Tongue (tissue), 2 donors: ENCODE data around the gene RHOG. TPM values are rescaled to one million over a fixed set of nuclear protein-coding genes. Genes with fewer than 3 reads are reported as not detected.
"Not testable (repeated sequence)": the region's sequence is repeated elsewhere in the genome, so short reads cannot be mapped to it uniquely, and the experiment has no call there.

Experiments
- DNase-seq: peaks from one replicate; pipeline ENCODE4 v3.0.0-alpha.2; 2015
- total RNA-seq: library from RNA; depleted of rRNA; stranded (reverse); fragments of >200 nt; gene quantifications from one replicate; pipeline ENCODE4 v1.2.3, GENCODE V29; 2014

Gene RHOG
- 17.2 TPM for total RNA-seq

DNA sequence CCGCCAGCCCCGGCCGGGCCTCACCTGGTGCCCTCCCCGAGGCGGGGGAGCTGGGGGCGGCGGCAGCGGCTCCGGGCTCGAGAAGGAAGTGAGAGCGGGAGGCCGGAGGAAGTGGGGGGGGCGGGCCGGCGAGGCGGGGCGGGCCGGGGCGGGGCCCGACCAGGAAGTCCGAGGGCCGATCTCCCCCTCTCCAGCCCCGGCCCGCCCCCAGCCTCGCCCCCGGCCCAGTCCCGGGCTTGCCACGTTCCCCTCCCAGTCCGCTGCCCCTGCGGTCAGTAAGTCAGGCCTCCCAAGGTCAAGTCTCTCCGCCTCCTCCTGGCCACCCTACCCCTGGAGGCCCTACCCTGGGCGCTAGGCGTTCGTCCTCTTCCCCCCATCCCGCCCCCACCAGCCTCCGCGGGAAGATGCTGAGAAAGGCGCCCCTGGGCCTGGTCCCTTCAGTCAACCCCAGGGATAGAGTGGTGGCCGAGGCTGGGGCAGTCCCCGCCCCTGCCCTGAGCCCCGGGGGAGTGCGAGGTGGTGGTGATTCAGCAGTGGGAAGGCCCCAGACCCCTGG, at the start of gene RHOG:
Gene RHOG, minus strand, starts transcription at position 90 of the 556 bp plus-strand sequence. CDS start 12,821 bp downstream, outside the sequence.
- peak; percentile 85 for DNase-seq

DNA sequence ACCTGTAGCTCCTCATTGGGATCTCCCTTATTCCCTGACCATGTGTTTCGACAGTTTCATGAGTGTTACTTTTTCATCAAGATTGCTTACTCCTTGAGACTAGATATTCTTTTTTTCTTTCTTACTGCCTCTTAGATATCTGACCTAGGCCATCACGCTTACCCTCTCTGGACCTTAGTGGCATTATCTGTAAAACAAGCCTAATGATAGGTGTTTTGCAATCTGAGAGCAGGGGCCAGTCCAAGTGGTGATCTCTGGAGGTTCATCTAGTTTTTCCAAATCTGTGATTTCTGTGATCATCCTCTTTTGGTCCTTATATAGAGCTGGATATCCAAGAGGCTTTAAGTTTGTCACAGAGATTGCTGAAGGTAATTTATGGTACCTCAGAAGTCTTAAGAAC, 49.3 kb upstream of the RHOG start:
- DNase-seq = no peak

DNA sequence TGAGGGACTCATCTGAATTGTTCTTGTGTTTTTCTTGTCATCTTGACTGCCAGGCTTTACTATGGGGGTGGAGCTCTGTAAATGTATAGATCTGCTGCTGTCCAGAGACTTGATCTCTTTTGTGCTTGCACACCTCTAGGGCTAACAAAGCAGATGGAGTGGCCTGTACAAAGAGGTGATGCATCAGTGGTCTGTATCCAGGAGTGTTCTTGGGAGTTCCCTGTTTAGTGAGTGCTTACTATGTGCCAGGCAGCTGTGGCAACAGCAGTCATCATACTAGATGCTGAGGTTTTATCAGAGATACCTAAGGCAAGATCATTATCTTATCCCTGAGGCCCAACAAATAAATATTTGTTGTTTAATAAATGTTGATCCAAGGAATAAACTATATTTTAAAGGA, 48.1 kb upstream of the RHOG start:
- no peak for DNase-seq

DNA sequence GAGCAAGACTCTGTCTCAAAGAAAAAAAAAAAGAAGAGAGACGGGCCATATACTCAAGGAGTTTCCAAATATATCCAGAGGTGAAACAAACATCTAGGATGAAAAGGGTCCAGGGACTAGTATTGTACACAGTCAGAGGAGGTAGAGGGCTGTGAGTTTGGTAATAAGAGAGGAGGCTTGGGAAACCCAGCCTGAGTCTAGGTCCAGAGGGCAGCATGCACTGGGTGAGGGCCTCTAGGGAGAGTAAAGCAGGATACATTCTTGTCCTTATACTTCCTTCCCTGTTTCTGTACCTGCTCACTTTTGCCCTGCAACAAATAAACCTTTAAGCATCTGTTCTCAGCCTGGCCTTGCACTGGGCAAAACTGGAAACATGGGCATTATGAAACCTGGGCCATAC, 46.2 kb upstream of the RHOG start:
- DNase-seq = no peak

DNA sequence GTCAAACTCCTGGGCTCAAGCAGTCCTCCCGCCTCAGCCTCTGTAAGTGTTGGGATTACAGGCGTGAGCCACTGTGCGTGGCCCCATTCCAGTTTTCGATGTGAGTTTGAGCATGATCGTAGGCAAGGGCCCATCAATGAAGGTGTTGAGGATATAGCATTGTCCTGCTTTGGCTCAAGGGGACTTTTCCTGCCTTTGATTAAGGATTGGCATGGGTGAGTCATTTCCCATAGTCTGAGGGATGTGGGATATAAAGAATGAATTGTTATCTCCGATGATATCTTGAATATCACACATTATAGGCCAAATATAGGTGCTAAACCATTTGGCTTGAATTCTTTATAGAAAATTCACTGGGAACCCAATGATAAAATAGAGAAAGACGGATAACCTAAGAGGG, 45.1 kb upstream of the RHOG start:
- DNase-seq = no peak

DNA sequence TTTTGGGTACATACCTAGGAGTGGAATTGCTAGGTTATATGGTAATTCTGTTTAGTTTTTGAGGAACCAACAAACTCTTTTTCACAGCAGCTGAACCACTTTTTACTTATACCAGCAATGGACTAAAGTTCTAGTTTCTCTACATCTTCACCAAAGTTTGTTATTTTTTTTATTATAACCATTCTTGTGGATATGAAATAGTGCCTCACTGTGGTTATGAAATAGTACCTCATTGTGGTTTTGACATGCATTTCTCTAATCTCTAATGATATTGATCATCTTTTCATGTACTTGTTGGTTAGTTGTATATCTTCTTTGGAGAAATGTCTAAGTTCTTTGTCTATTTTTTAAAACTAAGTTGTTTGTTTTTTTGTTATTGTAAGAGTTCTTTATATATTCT, 41.9 kb upstream of the RHOG start:
- DNase-seq = no peak

DNA sequence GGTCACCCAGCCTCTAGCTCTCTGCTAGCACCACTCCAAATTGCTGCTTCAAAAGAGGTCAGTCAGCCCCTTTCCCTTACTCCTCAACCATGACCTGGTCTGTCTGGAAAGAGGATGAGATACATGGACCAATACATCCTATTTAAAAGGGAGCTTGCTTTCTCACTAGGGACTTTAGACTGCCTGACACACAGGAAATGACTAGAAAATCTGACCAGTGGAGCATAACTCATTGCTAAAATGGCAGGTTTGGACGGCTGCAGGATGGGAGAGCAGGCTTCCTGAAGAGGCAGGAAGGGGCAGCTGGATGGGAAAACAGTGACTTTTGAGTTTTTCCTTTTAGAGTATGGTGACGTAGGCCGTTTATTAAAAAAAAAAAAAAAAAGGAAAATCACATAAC, 40.0 kb upstream of the RHOG start:
- no peak for DNase-seq

DNA sequence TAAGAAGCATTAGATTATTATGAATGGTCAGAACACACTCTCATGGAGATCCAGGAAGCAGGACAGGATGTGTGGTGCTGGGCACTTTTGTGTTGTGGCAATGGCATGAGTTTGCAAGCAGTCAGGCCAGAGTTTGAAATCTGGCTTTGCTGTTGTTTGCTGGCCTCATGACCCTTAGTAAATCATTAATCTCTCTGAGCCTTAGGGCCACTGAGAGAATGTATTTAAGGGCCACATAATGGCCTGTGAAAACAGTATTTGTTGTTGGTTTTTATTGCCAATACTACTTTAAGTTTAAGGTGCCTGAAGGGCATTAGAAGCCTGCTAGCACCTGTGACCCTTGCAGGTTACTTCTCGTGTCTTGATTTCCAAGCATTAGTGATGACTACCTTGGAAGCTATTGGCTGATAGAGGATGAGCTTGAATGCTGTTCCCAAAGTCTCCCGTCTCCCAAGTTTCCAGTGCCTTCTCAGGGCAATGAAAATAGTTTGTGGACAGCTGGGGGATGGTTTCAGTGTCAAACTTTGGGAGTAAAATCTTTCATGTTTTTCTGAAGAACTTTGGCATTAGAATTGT, 39.3 kb upstream of the RHOG start:
- DNase-seq = no peak

DNA sequence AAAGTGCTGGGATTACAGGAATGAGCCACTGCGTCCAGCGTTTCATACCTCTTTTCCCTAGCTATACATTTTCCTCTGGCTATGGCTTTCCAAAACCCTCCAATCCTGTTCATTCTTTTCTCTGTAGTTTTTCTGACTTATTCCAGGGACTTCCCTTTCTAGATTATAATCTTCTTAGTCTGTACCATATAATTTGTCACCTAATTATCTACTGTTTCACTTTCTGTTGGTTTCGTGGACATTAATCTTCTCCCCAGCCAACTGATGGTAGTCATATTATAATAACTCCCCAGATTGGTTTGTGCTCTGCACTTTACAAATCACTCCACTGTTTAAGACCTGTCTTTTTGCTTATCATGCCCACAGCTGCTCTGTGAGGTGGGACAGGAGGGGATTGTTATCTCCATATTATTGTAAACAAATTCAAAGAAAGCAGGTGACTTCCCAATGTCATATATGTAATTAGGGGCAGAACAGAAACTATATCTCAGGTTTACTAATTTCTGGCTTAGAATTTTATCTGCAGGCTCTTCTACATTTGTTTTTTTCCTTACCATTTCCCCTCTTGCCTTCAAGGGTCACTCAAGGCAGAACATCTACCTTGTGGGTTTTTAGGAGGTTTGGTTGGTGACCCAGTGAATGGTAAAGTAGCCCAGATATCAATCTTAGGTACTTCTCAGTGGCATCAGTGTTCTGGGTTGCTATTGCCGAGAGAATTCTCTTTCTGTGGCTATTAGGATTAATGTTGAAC, 38.6 kb upstream of the RHOG start:
- no peak for DNase-seq

DNA sequence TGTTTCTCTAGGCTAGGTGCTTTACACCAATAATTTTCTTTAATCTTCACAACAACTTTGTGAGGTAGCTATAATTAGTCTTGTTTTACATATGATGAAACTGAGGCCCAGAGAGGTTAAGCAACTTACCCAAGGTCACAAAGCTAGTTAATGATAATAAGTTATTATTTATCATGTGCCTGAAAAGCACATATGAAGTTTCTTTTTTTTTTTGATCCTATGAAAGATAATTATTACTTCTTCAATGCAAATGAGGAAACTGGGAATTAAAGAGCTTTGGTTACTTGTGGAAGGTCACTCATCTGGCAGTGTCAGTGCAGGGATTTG, 37.5 kb upstream of the RHOG start:
- DNase-seq = no peak

DNA sequence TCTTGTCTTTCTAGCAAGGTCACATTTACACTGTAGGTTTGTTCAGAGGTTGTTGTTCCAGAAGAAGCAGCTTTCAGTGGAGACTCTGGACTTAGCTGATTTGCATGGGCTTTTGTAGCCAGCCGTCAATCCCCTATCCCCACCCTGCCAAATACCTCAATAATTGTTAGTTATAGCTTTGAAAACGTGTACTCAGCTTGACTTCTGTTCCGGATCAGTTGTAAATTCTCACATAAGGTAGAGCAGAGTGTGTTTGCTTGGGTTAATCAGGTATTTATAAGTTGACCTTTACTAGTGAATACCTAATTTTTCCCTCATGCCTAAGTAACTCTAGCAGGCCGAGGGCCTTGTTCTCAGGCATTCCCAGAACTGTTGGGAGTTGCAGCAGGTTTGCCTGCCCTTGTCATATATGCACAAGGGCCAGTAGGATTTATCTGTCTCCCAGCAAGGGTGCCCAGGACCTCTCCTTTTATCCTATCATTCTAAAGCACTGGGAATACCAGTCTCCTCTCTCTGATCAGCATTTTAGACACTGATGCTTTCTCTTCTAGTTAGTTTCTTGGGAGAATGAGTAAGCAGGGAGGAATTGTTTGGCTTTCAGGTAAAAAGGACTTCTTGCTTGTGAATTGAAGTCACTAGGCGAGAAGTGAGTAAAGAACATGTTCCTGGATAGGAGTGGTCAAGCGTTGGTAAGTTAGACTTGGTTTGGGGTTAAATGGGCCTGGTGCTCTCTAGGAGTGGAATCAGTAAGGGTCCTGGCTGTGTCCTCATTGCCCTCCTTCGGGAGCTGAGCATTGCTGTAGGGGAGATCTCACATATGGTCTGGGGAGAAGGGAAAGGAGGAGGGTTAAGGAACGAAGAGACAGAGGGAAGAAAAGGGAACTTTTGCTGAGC, 36.9 kb upstream of the RHOG start:
- no peak for DNase-seq

DNA sequence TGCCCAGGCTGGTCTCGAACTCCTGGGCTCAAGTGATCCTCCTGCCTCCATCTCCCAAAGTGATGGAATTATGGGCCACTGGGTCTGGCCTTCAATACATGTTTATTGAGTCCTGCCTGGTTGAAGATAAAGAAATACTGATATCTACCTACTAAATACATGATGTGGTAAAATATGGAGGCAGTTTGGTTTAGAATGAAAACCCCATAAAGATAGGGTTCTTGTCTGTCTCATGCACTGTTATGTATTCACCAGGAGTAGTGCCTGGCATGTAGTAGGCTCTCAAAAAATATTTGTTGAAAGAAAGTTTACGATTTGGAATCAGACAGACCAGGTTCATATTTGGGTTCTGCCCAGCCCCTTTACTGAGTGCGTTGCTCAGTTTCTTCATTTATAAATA, 35.9 kb upstream of the RHOG start:
- no peak for DNase-seq

DNA sequence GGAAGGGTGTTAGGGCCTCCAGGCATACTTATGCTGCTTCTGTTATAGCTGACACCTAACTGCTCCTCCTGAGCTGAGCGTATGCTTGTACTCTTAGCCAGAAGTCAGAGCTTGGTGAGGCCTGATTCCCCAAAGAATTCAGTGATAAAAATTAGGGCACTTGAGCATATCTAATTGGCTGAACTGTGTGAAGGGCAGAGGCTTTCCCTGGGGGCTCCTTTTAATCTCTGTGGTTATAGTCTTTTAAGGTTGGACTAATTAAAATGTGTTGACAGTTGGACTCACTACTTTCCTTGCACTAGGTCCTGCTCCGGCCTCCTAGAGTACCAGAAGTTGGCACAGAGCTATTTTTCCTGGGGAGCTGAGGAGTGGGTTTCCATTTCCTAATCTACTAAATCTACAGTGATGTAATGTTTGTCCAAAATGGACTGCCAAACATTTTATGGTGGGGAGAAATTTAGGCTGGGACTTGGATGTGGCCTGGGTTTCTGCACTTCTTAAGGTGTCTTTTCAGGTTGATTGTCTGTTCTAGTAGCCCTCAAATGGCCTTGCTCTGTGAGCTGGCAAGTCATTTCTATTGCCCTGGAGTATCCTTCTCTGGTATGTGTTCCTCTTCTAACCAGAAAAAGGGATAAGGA, 33.1 kb upstream of the RHOG start:
- no peak for DNase-seq

DNA sequence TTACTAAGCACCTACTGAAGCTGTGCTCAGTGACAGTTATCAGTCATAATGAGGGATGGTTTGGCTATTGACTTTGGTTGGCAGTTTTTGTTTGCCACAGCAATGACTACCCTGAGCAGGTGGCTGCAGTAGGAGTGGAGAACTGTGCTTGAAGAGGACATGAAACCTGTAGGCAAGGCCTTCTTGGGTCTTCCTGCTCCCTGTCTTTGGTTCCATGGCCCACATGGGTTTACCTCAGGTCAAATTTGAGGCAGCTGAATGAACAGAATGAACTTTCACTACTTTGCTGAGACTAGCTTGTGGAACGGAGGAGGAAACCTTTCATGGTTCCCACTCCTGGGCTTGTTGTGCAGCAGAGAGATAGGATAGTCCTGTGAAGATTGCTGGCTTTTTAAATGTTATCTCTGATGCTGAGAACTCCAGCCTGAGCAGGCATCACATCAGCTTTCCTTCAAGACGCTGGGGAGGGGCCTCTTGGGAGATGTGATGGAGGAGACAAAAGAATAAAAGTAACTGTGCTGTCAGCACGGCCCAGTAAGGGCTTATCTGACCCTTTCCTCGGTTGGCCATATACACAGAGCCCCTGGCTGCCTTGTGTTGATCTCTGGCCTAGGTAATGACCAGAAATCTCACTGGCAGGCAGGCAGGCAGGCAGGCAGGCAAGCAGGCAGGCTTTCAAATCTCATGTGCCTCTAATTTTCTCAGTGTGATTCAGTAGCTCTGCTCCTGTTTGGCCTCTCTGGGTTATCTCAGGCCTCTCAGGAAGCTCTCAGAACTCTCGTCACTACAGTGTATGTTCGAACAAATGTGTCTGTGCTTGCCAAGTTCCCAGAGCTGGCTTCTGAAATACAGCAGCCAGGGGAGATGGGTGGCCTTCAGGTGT, 26.7 kb upstream of the RHOG start:
- peak; percentile 43 for DNase-seq

DNA sequence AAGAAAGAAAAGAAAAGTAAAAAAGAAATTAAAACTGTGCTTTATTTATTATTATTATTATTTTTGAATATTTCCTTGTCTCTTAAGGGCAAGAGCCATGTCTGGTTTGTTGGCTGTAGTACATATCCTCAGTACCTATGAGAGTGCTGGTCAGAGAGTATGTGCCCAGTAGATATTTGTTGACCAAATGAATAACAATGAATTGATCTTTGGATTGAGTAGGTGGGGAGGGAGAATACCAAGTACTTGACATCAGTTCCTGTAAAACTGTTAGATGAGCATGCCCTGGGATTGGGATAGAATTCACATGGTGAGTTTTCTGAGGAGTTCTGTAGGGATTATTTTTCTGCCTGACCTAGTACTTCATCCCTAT, 26.1 kb upstream of the RHOG start:
- DNase-seq = no peak

DNA sequence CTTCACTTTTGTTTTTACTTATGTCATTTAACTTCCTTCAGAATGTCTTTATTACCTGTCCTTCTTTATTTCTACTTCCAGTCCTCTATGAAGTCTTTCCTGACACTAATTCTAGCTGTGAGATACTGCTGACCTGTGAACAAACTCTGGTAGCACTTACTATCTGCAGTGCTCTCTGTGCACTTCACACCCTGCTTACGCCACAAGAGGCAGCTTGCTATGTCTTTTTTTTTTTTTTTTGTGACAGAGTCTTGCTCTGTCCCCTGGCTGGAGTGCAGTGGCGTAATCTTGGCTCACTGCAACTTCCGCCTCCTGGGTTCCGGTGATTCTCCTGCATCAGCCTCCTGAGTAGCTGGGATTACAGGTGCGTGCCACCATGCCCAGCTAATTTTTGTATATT, 25.4 kb upstream of the RHOG start:
- DNase-seq = no peak

DNA sequence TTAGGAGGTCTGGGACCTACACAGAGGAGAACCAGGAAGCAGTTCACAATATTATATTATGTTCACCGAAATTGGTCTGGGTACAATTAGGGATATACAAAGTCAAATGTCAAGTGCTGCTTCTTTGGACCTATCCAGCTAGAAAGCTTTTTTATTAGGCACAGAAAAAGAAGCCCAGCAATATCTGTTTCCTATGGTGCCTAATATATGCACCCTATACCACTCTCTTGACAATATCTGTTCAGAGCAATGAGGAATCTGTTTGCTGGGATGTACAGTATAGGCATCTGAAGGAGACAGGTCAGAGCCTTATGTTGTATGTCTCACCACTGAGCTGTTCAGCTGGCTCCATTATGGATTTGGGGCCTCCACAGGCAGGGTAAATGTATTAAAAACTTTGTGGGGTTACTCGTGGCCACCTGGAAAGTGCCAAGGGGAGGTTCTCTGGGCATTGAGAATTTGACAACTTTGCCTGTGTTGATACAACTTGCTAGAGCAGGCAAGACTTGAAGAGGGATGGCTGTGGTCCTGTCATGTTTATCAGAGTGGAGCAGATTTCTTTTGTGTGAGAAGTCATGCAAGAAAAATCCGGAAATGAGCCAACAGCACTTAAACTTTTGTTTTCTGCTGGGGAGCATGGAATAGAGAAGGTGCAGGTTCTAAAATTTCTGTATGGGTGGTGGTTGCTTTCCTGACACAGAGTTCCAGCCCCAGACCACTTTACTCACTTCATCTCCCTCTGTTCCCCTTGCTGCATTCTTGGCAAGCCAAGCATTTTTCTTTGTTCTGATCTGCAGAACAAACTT, 24.8 kb upstream of the RHOG start:
- peak; percentile 33 for DNase-seq

DNA sequence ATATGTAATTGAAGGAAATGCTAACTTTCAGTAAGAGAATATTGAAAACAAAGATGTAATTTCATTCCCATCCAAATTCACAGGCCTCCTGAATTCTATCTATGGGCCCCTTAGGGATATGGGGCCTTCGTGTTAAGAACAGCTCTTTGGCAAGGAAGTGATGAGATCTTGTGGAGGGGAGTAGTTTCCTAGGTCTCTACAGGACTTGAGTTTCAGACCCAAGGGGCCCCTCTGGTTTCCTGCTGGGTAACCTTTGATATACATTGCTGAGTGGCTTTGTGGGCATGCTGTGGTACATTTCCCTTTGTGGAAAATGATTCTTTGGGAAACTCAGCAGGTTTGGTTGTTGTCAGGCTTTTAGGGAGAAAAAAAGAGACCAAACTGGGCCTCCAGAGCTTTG, 20.9 kb upstream of the RHOG start:
- DNase-seq = no peak

DNA sequence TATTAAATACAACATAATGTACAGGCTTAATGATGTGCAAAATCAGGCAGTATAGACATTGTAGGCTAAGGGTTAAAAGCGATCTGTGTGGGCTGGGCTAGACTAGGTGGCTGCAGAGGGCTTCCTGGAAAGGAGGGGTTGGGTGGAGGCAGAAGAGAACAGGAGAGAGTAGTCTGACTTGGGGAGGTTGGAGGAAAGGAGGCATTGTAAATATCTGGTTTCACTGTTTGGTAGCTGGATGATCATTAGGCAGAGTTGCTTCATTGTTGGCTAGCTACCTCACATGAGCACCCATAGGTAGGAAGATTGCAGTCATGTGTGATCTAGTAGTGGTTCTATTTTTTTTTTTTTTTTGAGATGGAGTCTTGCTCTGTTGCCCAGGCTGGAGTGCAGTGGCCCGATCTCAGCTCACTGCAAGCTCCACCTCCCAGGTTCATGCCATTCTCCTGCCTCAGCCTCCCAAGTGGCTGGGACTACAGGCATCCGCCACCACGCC, 20.2 kb upstream of the RHOG start:
- not testable (repeated sequence) for DNase-seq

DNA sequence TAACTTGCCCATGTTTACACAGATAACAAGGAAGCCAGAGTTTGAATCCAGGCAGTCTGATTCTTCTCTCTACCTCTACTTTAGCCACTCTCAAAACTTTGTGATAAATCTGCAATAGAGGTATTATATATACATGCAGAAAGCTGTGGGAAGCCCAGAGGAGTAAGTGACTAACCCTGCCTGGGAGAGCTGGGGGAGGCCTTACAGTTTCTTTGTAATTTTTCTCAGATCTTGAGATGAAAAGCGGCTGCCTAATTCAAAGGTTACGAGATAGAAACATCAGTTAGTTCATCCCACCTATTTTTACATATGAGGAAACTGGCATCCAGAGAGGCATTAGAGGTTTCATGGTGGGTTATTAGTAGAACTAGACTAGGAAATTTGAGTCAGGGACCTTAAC, 19.6 kb upstream of the RHOG start:
- no peak for DNase-seq
